ENCODE results near the gene STX12.
"Not testable (repeated sequence)": the region's sequence is repeated elsewhere in the genome, so short reads cannot be mapped to it uniquely, and the experiment has no call there.

The STX12 gene

GRCh38 chr1:27772932-27773825 lies at the start of gene STX12:
Gene STX12, plus strand, starts transcription at chr1:27773219. Its CDS starts 89 bp downstream, at chr1:27773308.
- DNase-seq, result peak; percentile 96

GRCh38 chr1:27724961-27725373 lies 48.1 kb upstream of the STX12 start:
- DNase-seq, result peak; percentile 59 to 72

- DNase-seq, result peak; percentile 99 to 100
Observed at GRCh38 chr1:27725374-27726172, 47.4 kb upstream of the STX12 start, which contains the start of gene FAM76A. Gene FAM76A, plus strand, starts transcription at chr1:27725961. Its CDS starts 120 bp downstream, at chr1:27726081.

GRCh38 chr1:27726173-27727044 lies 46.6 kb upstream of the STX12 start:
- peak; percentile 14 for DNase-seq

GRCh38 chr1:27727126-27727525 lies 45.9 kb upstream of the STX12 start:
- DNase-seq, result no peak

- no peak for DNase-seq
Observed at GRCh38 chr1:27736252-27736651, 36.8 kb upstream of the STX12 start.

- DNase-seq, result no peak
Observed at GRCh38 chr1:27741121-27741520, 31.9 kb upstream of the STX12 start.

- DNase-seq, result no peak
Observed at GRCh38 chr1:27744556-27744955, 28.5 kb upstream of the STX12 start.

GRCh38 chr1:27745466-27745865 lies 27.6 kb upstream of the STX12 start:
- no peak for DNase-seq

GRCh38 chr1:27752360-27752759 lies 20.7 kb upstream of the STX12 start:
- DNase-seq, result no peak

- no peak for DNase-seq
Observed at GRCh38 chr1:27755286-27755685, 17.7 kb upstream of the STX12 start.

GRCh38 chr1:27755865-27756264 lies 17.2 kb upstream of the STX12 start:
- no peak for DNase-seq

- DNase-seq, result no peak
Observed at GRCh38 chr1:27759236-27759635, 13.8 kb upstream of the STX12 start.

- no peak for DNase-seq
Observed at GRCh38 chr1:27760426-27760825, 12.6 kb upstream of the STX12 start.

- no peak for DNase-seq
Observed at GRCh38 chr1:27762033-27762432, 11.0 kb upstream of the STX12 start.

- DNase-seq, result no peak
Observed at GRCh38 chr1:27763358-27763757, 9.7 kb upstream of the STX12 start.

GRCh38 chr1:27770293-27770830 lies 2.7 kb upstream of the STX12 start:
- no peak for DNase-seq

GRCh38 chr1:27772036-27772931 lies 735 bp upstream of the STX12 start:
- no peak for DNase-seq

GRCh38 chr1:27773826-27774445 lies 917 bp downstream of the STX12 start:
- DNase-seq, result no peak

- no peak for DNase-seq
Observed at GRCh38 chr1:27774654-27775053, 1.6 kb downstream of the STX12 start.

GRCh38 chr1:27775336-27775735 lies 2.3 kb downstream of the STX12 start:
- DNase-seq, result not testable (repeated sequence)

Data from NCI-H1930 (cell line).